HepG2 (cell line): ENCODE results near the gene USP14. TPM values are rescaled to one million over a fixed set of nuclear protein-coding genes. Genes with fewer than 3 reads are reported as not detected.

Experiments
- ATAC-seq: fragments of 200-7000 bp; cut with Tn5 transposase; 3 replicates; pipeline ENCODE4 v1.9.1; 2020; ENCODE audit warnings: mild to moderate bottlenecking, moderate library complexity
- BruUV-seq: library from RNA; stranded (reverse); fragments of 400-500 nt; replicated peaks from 2 replicates; lab custom pipeline; 2021; lab: Mats Ljungman, UMichigan
- CTCF ChIA-PET: fragments of 300-600 bp; formaldehyde crosslinking; extraction: SDS; loops from one replicate; lab custom pipeline; 2021; ENCODE audit warnings: low total read pairs, inconsistent platforms, low intra/inter-chr PET ratio; lab: Yijun Ruan, JAX
- POLR2A ChIA-PET: fragments of 350-600 bp; sonication (Branson Sonifier 250); formaldehyde crosslinking; loops from one replicate; lab custom pipeline; 2020; ENCODE audit warnings: antibody characterized with exemption, inconsistent platforms; lab: Yijun Ruan, JAX
- DNase-seq: peaks from one replicate; pipeline ENCODE4 v3.0.0-alpha.2; 2015; ENCODE audit warnings: low spot score
- FAIRE-seq: peaks from 3 replicates; lab custom pipeline; 2011; peaks lifted over from hg19 to GRCh38; lab: Jason Lieb, UNC
- H2AFZ ChIP-seq: one replicate; pipeline ENCODE4 v1.6.1; 2011; ENCODE audit warnings: low read length, inconsistent platforms
- H3K27ac ChIP-seq: fragments of 300-600 bp; 3 replicates; pipeline ENCODE4 v1.8.0; 2011; ENCODE audit warnings: mixed run types, mild to moderate bottlenecking, mixed read lengths, low read length, inconsistent platforms; ENCODE audit not compliant: insufficient read depth; ENCODE audit errors: extremely low read length
- H3K27me3 ChIP-seq, 2 experiments: fragments of 200-600 bp in 1 of 2; 2 replicates in 1 of 2; 3 replicates in 1 of 2; pipeline versions ENCODE4 v1.6.0 to v1.8.0; 2011; ENCODE audit warnings: low read length in 2 of 2, mild to moderate bottlenecking in 2 of 2, moderate library complexity in 2 of 2, inconsistent platforms in 1 of 2; ENCODE audit not compliant: insufficient read depth in 2 of 2, control insufficient read depth in 1 of 2
- H3K36me3 ChIP-seq, 2 experiments: fragments of 200-600 bp in 1 of 2; replicated peaks in 1 of 2; 2 replicates in 1 of 2; 3 replicates in 1 of 2; pipeline versions ENCODE4 v1.5.1 to v1.8.0; 2011; ENCODE audit warnings: low read length in 2 of 2, inconsistent platforms in 1 of 2; ENCODE audit not compliant: insufficient read depth in 2 of 2, control insufficient read depth in 1 of 2
- H3K4me1 ChIP-seq: 2 replicates; pipeline ENCODE4 v1.5.1; 2012; ENCODE audit warnings: low read length, inconsistent platforms; ENCODE audit not compliant: insufficient read depth
- H3K4me2 ChIP-seq: 2 replicates; pipeline ENCODE4 v1.6.0; 2011; ENCODE audit warnings: low read depth, low read length, inconsistent platforms
- H3K4me3 ChIP-seq, 3 experiments: fragments of 200-600 bp in 1 of 3; sonication (generic), shearing (Covaris generic) in 1 of 3; replicated peaks in 1 of 3; 2 replicates each; pipeline ENCODE4 v1.5.1; 2011 to 2016; ENCODE audit warnings: low read length in 3 of 3, inconsistent platforms in 2 of 3, low read depth in 2 of 3, mild to moderate bottlenecking in 2 of 3, control low read depth in 1 of 3, mixed read lengths in 1 of 3; ENCODE audit not compliant: insufficient read depth in 1 of 3
- H3K79me2 ChIP-seq: one replicate; pipeline ENCODE4 v1.6.1; 2011; ENCODE audit warnings: low read length, inconsistent platforms; ENCODE audit not compliant: insufficient read depth
- H3K9ac ChIP-seq: 2 replicates; pipeline ENCODE4 v1.6.0; 2011; ENCODE audit warnings: mild to moderate bottlenecking, low read depth, low read length, inconsistent platforms; ENCODE audit not compliant: insufficient read depth
- H3K9me3 ChIP-seq: 2 replicates; pipeline ENCODE4 v1.5.1; 2012; ENCODE audit warnings: mild to moderate bottlenecking, low read length
- H4K20me1 ChIP-seq: 2 replicates; pipeline ENCODE4 v1.6.0; 2011; ENCODE audit warnings: inconsistent platforms, mild to moderate bottlenecking, low read length, moderate library complexity; ENCODE audit not compliant: insufficient read depth
- ATF7 ChIP-seq, 2 experiments: fragments of 450-650 bp in 1 of 2; sonication (generic) in 1 of 2; formaldehyde crosslinking in 1 of 2; IDR thresholded peaks; 2 replicates each; pipeline versions ENCODE4 v1.4.0 to v1.6.1; 2016 to 2020; ENCODE audit warnings: antibody characterized with exemption in 1 of 2, mild to moderate bottlenecking in 1 of 2, missing genetic modification reagents in 1 of 2
- HMGA1 ChIP-seq: sonication (generic); formaldehyde crosslinking; conservative IDR thresholded peaks from 2 replicates; pipeline ENCODE4 v1.4.0; 2020; ENCODE audit warnings: missing genetic modification reagents
- KDM1A ChIP-seq: IDR thresholded peaks from 2 replicates; pipeline ENCODE4 v1.6.1; 2016; ENCODE audit warnings: missing compliant biosample characterization
- NAIF1 ChIP-seq: sonication (generic); formaldehyde crosslinking; IDR thresholded peaks from 2 replicates; pipeline ENCODE4 v1.5.0; 2020; ENCODE audit warnings: mild to moderate bottlenecking, missing genetic modification reagents, borderline replicate concordance
- RBAK ChIP-seq: sonication (generic); formaldehyde crosslinking; IDR thresholded peaks from 2 replicates; pipeline ENCODE4 v1.5.1; 2020; ENCODE audit warnings: mild to moderate bottlenecking, missing genetic modification reagents
- RBM22 ChIP-seq: fragments of 200-400 bp; formaldehyde crosslinking; optimal IDR thresholded peaks from 2 replicates; pipeline ENCODE3; 2017; ENCODE audit warnings: mild to moderate bottlenecking, low read length, moderate library complexity
- ZC3H13 ChIP-seq: sonication (generic); formaldehyde crosslinking; IDR thresholded peaks from 2 replicates; pipeline ENCODE4 v1.8.1; 2023; ENCODE audit warnings: mild to moderate bottlenecking, missing genetic modification reagents, moderate library complexity
- ZNF234 ChIP-seq: sonication (generic); formaldehyde crosslinking; conservative IDR thresholded peaks from 2 replicates; pipeline ENCODE4 v1.5.1; 2020; ENCODE audit warnings: mild to moderate bottlenecking, missing genetic modification reagents
- ZNF703 ChIP-seq: sonication (generic); formaldehyde crosslinking; IDR thresholded peaks from 2 replicates; pipeline ENCODE4 v1.5.1; 2020; ENCODE audit warnings: missing genetic modification reagents, mild to moderate bottlenecking, moderate library complexity, borderline replicate concordance
- ZNF790 ChIP-seq: sonication (generic); formaldehyde crosslinking; IDR thresholded peaks from 2 replicates; pipeline ENCODE4 v1.8.0; 2022; ENCODE audit warnings: missing genetic modification reagents, mild to moderate bottlenecking, borderline replicate concordance
- WGBS: methylation state at CpG from one replicate; pipeline ENCODE4 v1.1.6; 2017; ENCODE audit warnings: low lambda C conversion rate; 5-methylcytosine and 5-hydroxymethylcytosine counted together
- in situ Hi-C: cut with HindIII; loops from 2 replicates; pipeline ENCODE4 v1.10.0; 2017; ENCODE audit warnings: low pct_unique_long_range_greater_than_20kb; ENCODE audit not compliant: extremely low pct_ligation_motif_present
- intact Hi-C: fragments of 100-400 bp; cut with micrococcal nuclease; formaldehyde crosslinking; loops from one replicate; pipeline ENCODE4 v1.10.0; 2022; ENCODE audit not compliant: unreplicated experiment
- polyA plus RNA-seq, 8 experiments: library from polyadenylated mRNA; depleted of rRNA in 3 of 8; stranded (reverse) in 7 of 8; unstranded in 1 of 8; fragments of >200 nt; fragmentation: Illumina TruSeq in 4 of 8; extraction: Trizol in 4 of 8; gene quantifications; 2 replicates each; pipeline versions ENCODE4 v1.2.1 to v1.2.3, GENCODE V29; 2011 to 2016; ENCODE audit warnings: low read depth in 4 of 8, missing spikeins in 1 of 8, mixed read lengths in 1 of 8; ENCODE audit not compliant: insufficient read depth in 1 of 8
- total RNA-seq, 5 experiments: library from RNA; depleted of rRNA; stranded (reverse); fragments of >200 nt; fragmentation: Illumina TruSeq; extraction: Trizol; gene quantifications; 2 replicates each; pipeline ENCODE4 v1.2.3, GENCODE V29; 2016; ENCODE audit warnings: low read depth in 1 of 5
- TF ChIP-seq, protein P1 (sequence below): sonication (generic); formaldehyde crosslinking; IDR thresholded peaks from 2 replicates; pipeline ENCODE4 v1.5.1; 2020; ENCODE audit warnings: mild to moderate bottlenecking, moderate library complexity, missing genetic modification reagents
- TF ChIP-seq, protein P2 (sequence below): sonication (generic); formaldehyde crosslinking; IDR thresholded peaks from 2 replicates; pipeline ENCODE4 v1.5.0; 2020; ENCODE audit warnings: missing genetic modification reagents

Gene USP14
- total and polyA plus RNA-seq, 2 of the 13 experiments (the other 11 are each of a cell fraction or from before 2014, with no cell fraction given) = 14.7 to 16.6 TPM

DNA sequence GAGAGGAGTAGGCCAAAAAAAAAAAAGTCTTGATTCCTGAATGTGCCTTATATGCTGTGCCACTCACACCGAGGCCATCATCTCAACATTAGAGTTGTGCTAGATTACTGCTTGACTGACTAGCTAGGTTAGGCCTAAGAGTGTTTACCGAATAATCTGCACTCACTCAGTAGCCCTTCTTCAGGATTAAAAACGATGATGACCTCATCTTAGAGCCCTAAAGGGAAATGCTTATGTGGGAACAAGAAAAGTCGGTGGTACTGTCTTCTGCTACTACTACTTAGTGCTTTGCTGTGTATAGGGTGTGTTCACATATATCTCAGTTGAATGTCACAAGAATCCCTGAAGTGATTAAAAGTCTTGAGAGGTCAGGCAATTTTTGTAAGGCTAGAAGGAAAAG, 55.1 kb downstream of the USP14 start:
- no peak overlapping the region for H3K4me2 ChIP-seq
- H3K4me1 ChIP-seq = peaks cover 9% of the 10 kb centered on the region
- in situ Hi-C loops (no loop called here), intact Hi-C loops (no loop called here)
- H3K27ac ChIP-seq = no peak overlapping the region
- 95% methylated on average over 4 of the region's 4 CpGs for WGBS
- BruUV-seq = no TSS peak
- CTCF ChIA-PET = no interaction called here
- no peaks in the 10 kb centered on the region for H3K27me3 ChIP-seq
- no peak for ATAC-seq
- no peak overlapping the region for H3K4me3 ChIP-seq
- TF ChIP-seq ZC3H13 (CRISPR knock-in tag) = no peak
- TF ChIP-seq RBM22 = peak; percentile 56
- TF ChIP-seq ZNF234 (CRISPR knock-in tag) = no peak
- TF ChIP-seq ZNF790 (CRISPR knock-in tag) = no peak
- TF ChIP-seq, protein P1, sequence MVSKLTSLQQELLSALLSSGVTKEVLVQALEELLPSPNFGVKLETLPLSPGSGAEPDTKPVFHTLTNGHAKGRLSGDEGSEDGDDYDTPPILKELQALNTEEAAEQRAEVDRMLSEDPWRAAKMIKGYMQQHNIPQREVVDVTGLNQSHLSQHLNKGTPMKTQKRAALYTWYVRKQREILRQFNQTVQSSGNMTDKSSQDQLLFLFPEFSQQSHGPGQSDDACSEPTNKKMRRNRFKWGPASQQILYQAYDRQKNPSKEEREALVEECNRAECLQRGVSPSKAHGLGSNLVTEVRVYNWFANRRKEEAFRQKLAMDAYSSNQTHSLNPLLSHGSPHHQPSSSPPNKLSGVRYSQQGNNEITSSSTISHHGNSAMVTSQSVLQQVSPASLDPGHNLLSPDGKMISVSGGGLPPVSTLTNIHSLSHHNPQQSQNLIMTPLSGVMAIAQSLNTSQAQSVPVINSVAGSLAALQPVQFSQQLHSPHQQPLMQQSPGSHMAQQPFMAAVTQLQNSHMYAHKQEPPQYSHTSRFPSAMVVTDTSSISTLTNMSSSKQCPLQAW (CRISPR knock-in tag) = no peak
- no peak for TF ChIP-seq HMGA1 (CRISPR knock-in tag)
- no peak for TF ChIP-seq KDM1A
- no peak for TF ChIP-seq ZNF703 (CRISPR knock-in tag)
- TF ChIP-seq, protein P2, sequence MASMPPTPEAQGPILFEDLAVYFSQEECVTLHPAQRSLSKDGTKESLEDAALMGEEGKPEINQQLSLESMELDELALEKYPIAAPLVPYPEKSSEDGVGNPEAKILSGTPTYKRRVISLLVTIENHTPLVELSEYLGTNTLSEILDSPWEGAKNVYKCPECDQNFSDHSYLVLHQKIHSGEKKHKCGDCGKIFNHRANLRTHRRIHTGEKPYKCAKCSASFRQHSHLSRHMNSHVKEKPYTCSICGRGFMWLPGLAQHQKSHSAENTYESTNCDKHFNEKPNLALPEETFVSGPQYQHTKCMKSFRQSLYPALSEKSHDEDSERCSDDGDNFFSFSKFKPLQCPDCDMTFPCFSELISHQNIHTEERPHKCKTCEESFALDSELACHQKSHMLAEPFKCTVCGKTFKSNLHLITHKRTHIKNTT = no peak
- TF ChIP-seq RBAK (CRISPR knock-in tag) = no peak
- peak; percentile 67 for TF ChIP-seq ATF7 (IDR thresholded peaks at IDR 0.05)
- TF ChIP-seq ATF7 (CRISPR knock-in tag; IDR thresholded peaks at IDR 0.05) = no peak
- TF ChIP-seq NAIF1 = no peak
- FAIRE-seq = no peak
- H3K36me3 ChIP-seq = peaks cover 13 to 77% of the 10 kb centered on the region in 2 experiments
- no peaks in the 10 kb centered on the region for H4K20me1 ChIP-seq
- H3K9me3 ChIP-seq = no peaks in the 10 kb centered on the region
- H3K79me2 ChIP-seq = no peaks in the 10 kb centered on the region
- POLR2A ChIA-PET = no interaction called here
- H3K9ac ChIP-seq = no peak overlapping the region
- no peak overlapping the region for H2AFZ ChIP-seq
- DNase-seq = no peak
